MCF 10A (cell line): ENCODE results near the gene NKX2-2. TPM values are rescaled to one million over a fixed set of nuclear protein-coding genes. Genes with fewer than 3 reads are reported as not detected.

Source experiments
- BruUV-seq: library from RNA; stranded (reverse); fragments of 400-500 nt; replicated peaks from 2 replicates; lab custom pipeline; 2021; lab: Mats Ljungman, UMichigan
- CTCF ChIA-PET: fragments of 300-600 bp; sonication (Branson Sonifier 250); formaldehyde crosslinking; extraction: SDS; loops from one replicate; lab custom pipeline; 2021; ENCODE audit warnings: antibody characterized with exemption, inconsistent platforms; lab: Yijun Ruan, JAX
- POLR2A ChIA-PET: fragments of 300-600, 350-650 bp; sonication (Branson Sonifier 250); formaldehyde crosslinking; extraction: SDS; loops from one replicate; lab custom pipeline; 2020; ENCODE audit warnings: antibody characterized with exemption, inconsistent platforms; lab: Yijun Ruan, JAX
- DNase-seq: peaks from one replicate; pipeline ENCODE4 v3.0.0-alpha.2; 2018; ENCODE audit not compliant: unreplicated experiment
- H3K27ac Mint-ChIP-seq: one replicate; pipeline ENCODE4 v1.8.0; 2022; ENCODE audit warnings: mild to moderate bottlenecking, low read depth, mixed read lengths; ENCODE audit not compliant: unreplicated experiment
- H3K27me3 Mint-ChIP-seq: one replicate; pipeline ENCODE4 v1.8.0; 2022; ENCODE audit warnings: mixed read lengths; ENCODE audit not compliant: insufficient read depth, unreplicated experiment
- H3K36me3 Mint-ChIP-seq: one replicate; pipeline ENCODE4 v1.8.0; 2022; ENCODE audit warnings: mild to moderate bottlenecking, moderate library complexity, mixed read lengths; ENCODE audit not compliant: insufficient read depth, unreplicated experiment
- H3K4me1 Mint-ChIP-seq: one replicate; pipeline ENCODE4 v1.8.0; 2022; ENCODE audit warnings: mixed read lengths; ENCODE audit not compliant: insufficient read depth, unreplicated experiment
- H3K4me3 Mint-ChIP-seq: one replicate; pipeline ENCODE4 v1.8.0; 2022; ENCODE audit warnings: mild to moderate bottlenecking, moderate library complexity, mixed read lengths; ENCODE audit not compliant: unreplicated experiment
- H3K9me3 Mint-ChIP-seq: one replicate; pipeline ENCODE4 v1.8.0; 2022; ENCODE audit warnings: mixed read lengths; ENCODE audit not compliant: unreplicated experiment
- CTCF ChIP-seq: fragments of 200-600 bp; IDR thresholded peaks from one replicate; pipeline ENCODE4 v1.8.0; 2022; ENCODE audit warnings: antibody characterized with exemption, mild to moderate bottlenecking; ENCODE audit not compliant: unreplicated experiment
- intact Hi-C: fragments of 100-400 bp; cut with micrococcal nuclease; formaldehyde crosslinking; loops from 2 replicates; pipeline ENCODE4 v1.14.1; 2022
- total RNA-seq: library from RNA; stranded (reverse); gene quantifications from 2 replicates; pipeline ENCODE4 v1.2.3, GENCODE V29; 2022

The NKX2-2 gene
- total RNA-seq, 1 experiment from 2014 or later, result not detected

GRCh38 chr20:21505161-21505809 is 8.6 kb downstream of the NKX2-2 start:
- intact Hi-C loops, result loop anchor here (1.0 to 10.0 kb wide), 5 partner anchors 70 to 668 kb away; no protein-coding TSS in a partner anchor
- peak; percentile 48 for DNase-seq
- ChIA-PET POLR2A (interaction anchor here (1.5 to 3.4 kb wide), 3 partner anchors 202 to 645 kb away, joined by 4 to 20 read pairs (median 13); partner anchors contain the start of gene XRN2), CTCF (interaction anchor here (0.6 to 12.5 kb wide), 107 partner anchors 8 to 1891 kb away, joined by 3 to 329 read pairs (median 4); partner anchors contain the start of genes KIZ and NKX2-2)
- peaks cover 14% of the 10 kb centered on the region for H3K27me3 Mint-ChIP-seq
- H3K36me3 Mint-ChIP-seq, result no peaks in the 10 kb centered on the region
- H3K4me1 Mint-ChIP-seq, result no peaks in the 10 kb centered on the region
- TF ChIP-seq CTCF, result peak; percentile 99
- H3K4me3 Mint-ChIP-seq, result peak overlapping the region; percentile 39
- no peaks in the 10 kb centered on the region for H3K9me3 Mint-ChIP-seq
- H3K27ac Mint-ChIP-seq, result no peak overlapping the region
- BruUV-seq, result no TSS peak

- H3K4me1 Mint-ChIP-seq, result no peaks in the 10 kb centered on the region
- CTCF ChIA-PET, result interaction anchor here (0.6 to 12.5 kb wide), 90 partner anchors 9 to 1890 kb away, joined by 3 to 329 read pairs (median 4); partner anchors contain the start of genes KIZ, NKX2-2 and XRN2
- no peak overlapping the region for H3K4me3 Mint-ChIP-seq
- H3K27ac Mint-ChIP-seq, result no peak overlapping the region
- POLR2A ChIA-PET, result interaction anchor here (1.5 to 3.4 kb wide), 3 partner anchors 201 to 644 kb away, joined by 4 to 20 read pairs (median 13); partner anchors contain the start of gene XRN2
- H3K9me3 Mint-ChIP-seq, result no peaks in the 10 kb centered on the region
- peaks cover 14% of the 10 kb centered on the region for H3K27me3 Mint-ChIP-seq
- H3K36me3 Mint-ChIP-seq, result no peaks in the 10 kb centered on the region
- no peak for TF ChIP-seq CTCF
- DNase-seq, result no peak
- BruUV-seq, result no TSS peak
- intact Hi-C loops, result loop anchor here (10.0 kb wide), 1 partner anchor 70 kb away; no protein-coding TSS in a partner anchor
Observed at GRCh38 chr20:21504323-21504722, 9.5 kb downstream of the NKX2-2 start.

- no peak for DNase-seq
- POLR2A ChIA-PET, result interaction anchor here (0.7 to 3.4 kb wide), 3 partner anchors 268 to 643 kb away, joined by 3 to 20 read pairs (median 13); no protein-coding TSS in a partner anchor
- CTCF ChIA-PET, result interaction anchor here (0.6 to 12.5 kb wide), 22 partner anchors 12 to 676 kb away, joined by 3 to 329 read pairs (median 4); no protein-coding TSS in a partner anchor
- BruUV-seq, result no TSS peak
- intact Hi-C loops, result loop anchor here (10.0 kb wide), 1 partner anchor 71 kb away; no protein-coding TSS in a partner anchor
- Mint-ChIP-seq H3K36me3 (no peaks in the 10 kb centered on the region), H3K27me3 (peaks cover 10% of the 10 kb centered on the region), H3K4me1 (no peaks in the 10 kb centered on the region), H3K4me3 (no peak overlapping the region), H3K9me3 (no peaks in the 10 kb centered on the region), H3K27ac (peak overlapping the region; percentile 10)
- no peak for TF ChIP-seq CTCF
Observed at GRCh38 chr20:21503345-21503744, 10.5 kb downstream of the NKX2-2 start.

- Mint-ChIP-seq H3K27me3 (no peaks in the 10 kb centered on the region), H3K36me3 (no peaks in the 10 kb centered on the region), H3K27ac (no peak overlapping the region), H3K4me1 (peaks cover 6% of the 10 kb centered on the region), H3K4me3 (no peak overlapping the region), H3K9me3 (no peaks in the 10 kb centered on the region)
- no peak for TF ChIP-seq CTCF
- intact Hi-C loops, result loop anchor here (10.0 kb wide), 1 partner anchor 74 kb away; no protein-coding TSS in a partner anchor
- POLR2A ChIA-PET, result no interaction called here
- BruUV-seq, result no TSS peak
- CTCF ChIA-PET, result interaction anchor here (0.8 to 12.5 kb wide), 6 partner anchors 28 to 663 kb away, joined by 3 to 329 read pairs (median 66); no protein-coding TSS in a partner anchor
- no peak for DNase-seq
Observed at GRCh38 chr20:21501184-21501583, 12.7 kb downstream of the NKX2-2 start.
